GM15510 (cell line): Measurements from ENCODE around the gene FARP1.

Experiments used
- POLR2A ChIP-seq: IDR thresholded peaks from 3 replicates; pipeline ENCODE4 v1.6.1; 2011; ENCODE audit warnings: borderline replicate concordance; ENCODE audit not compliant: insufficient read length; ENCODE audit errors: extremely low read depth

FARP1 gene

GRCh38 chr13:98450539-98451111, 307.7 kb downstream of the FARP1 start:
- TF ChIP-seq POLR2A, result no peak

GRCh38 chr13:98451676-98452470, 309.0 kb downstream of the FARP1 start:
- TF ChIP-seq POLR2A, result no peak

GRCh38 chr13:98452851-98453843, 310.3 kb downstream of the FARP1 start:
- TF ChIP-seq POLR2A, result no peak

GRCh38 chr13:98454389-98454881, 311.5 kb downstream of the FARP1 start:
- TF ChIP-seq POLR2A, result no peak

GRCh38 chr13:98456413-98456845, 313.5 kb downstream of the FARP1 start:
- TF ChIP-seq POLR2A, result no peak

GRCh38 chr13:98457053-98457452, 314.2 kb downstream of the FARP1 start:
- TF ChIP-seq POLR2A, result no peak

GRCh38 chr13:98458431-98458830, 315.5 kb downstream of the FARP1 start:
- no peak for TF ChIP-seq POLR2A

GRCh38 chr13:98459171-98459681, 316.3 kb downstream of the FARP1 start:
- TF ChIP-seq POLR2A, result no peak

- TF ChIP-seq POLR2A, result no peak
Measured at GRCh38 chr13:98459721-98460370, 317.0 kb downstream of the FARP1 start.

GRCh38 chr13:98460516-98460915, 317.6 kb downstream of the FARP1 start:
- TF ChIP-seq POLR2A, result no peak

GRCh38 chr13:98461486-98462240, 318.8 kb downstream of the FARP1 start:
- no peak for TF ChIP-seq POLR2A

- no peak for TF ChIP-seq POLR2A
Measured at GRCh38 chr13:98462241-98462882, 319.5 kb downstream of the FARP1 start.

- no peak for TF ChIP-seq POLR2A
Measured at GRCh38 chr13:98462946-98463345, 320.1 kb downstream of the FARP1 start.
